Activated T-cell treated with anti-CD3 and anti-CD28 coated beads, Interleukin-2, amount 50 U/mL, for 24 hours (primary cell): ENCODE results near the gene INO80E.
A peak's percentile ranks its signal among the peaks of the same experiment; 100 is the strongest.
"Not testable (repeated sequence)": the region's sequence is repeated elsewhere in the genome, so short reads cannot be mapped to it uniquely, and the experiment has no call there.

ENCODE experiments used
- DNase-seq: peaks from one replicate; pipeline ENCODE4 v3.0.0-alpha.2; 2020
- H3K27ac Mint-ChIP-seq: 2 replicates; pipeline ENCODE4 v1.8.0; 2020; ENCODE audit warnings: mild to moderate bottlenecking, mixed read lengths
- H3K27me3 Mint-ChIP-seq: 2 replicates; pipeline ENCODE4 v1.8.0; 2020; ENCODE audit warnings: mixed read lengths
- H3K36me3 Mint-ChIP-seq: 2 replicates; pipeline ENCODE4 v1.8.0; 2020; ENCODE audit warnings: low read depth, mixed read lengths
- H3K4me1 Mint-ChIP-seq: 2 replicates; pipeline ENCODE4 v1.8.0; 2020; ENCODE audit warnings: low read depth, mixed read lengths
- H3K4me3 Mint-ChIP-seq: 2 replicates; pipeline ENCODE4 v1.8.0; 2020; ENCODE audit warnings: mild to moderate bottlenecking, moderate library complexity, mixed read lengths
- H3K9me3 Mint-ChIP-seq: 2 replicates; pipeline ENCODE4 v1.8.0; 2020; ENCODE audit warnings: mixed read lengths

INO80E gene

DNA sequence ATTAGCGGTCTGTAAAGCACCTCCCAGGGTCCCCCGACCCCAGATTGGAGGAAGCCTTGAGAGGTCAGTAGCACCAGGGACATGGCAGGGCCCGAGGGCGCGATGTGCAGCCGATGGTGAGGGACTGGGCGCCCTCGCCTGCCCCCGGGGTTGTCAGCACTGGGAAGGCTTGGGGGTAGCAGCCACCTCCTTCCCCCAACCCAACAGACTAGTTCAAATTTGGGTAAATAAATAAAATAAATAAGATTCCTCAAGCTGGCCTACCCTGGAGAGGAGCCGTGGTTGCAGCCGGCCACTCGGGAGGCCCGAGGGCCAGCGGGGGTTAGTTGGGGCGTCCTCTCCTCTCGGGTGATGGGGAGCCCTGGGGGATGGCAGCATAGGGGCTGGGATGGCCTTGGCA, 28.4 kb downstream of the INO80E start:
- peaks cover 6% of the 10 kb centered on the region for H3K4me1 Mint-ChIP-seq
- no peak overlapping the region for H3K4me3 Mint-ChIP-seq
- no peaks in the 10 kb centered on the region for H3K36me3 Mint-ChIP-seq
- H3K27ac Mint-ChIP-seq: no peak overlapping the region
- H3K27me3 Mint-ChIP-seq: peaks cover 40% of the 10 kb centered on the region
- DNase-seq: no peak
- H3K9me3 Mint-ChIP-seq: no peaks in the 10 kb centered on the region

- Mint-ChIP-seq H3K27me3 (peaks cover 47% of the 10 kb centered on the region), H3K36me3 (no peaks in the 10 kb centered on the region), H3K4me1 (peaks cover 8% of the 10 kb centered on the region), H3K27ac (no peak overlapping the region), H3K9me3 (no peaks in the 10 kb centered on the region), H3K4me3 (no peak overlapping the region)
- DNase-seq: no peak
Observed at GRCh38 chr16:30025156-30025555, 29.1 kb downstream of the INO80E start.

- Mint-ChIP-seq H3K4me1 (peaks cover 9% of the 10 kb centered on the region), H3K36me3 (no peaks in the 10 kb centered on the region), H3K4me3 (no peak overlapping the region), H3K9me3 (no peaks in the 10 kb centered on the region), H3K27ac (no peak overlapping the region), H3K27me3 (peaks cover 50% of the 10 kb centered on the region)
- no peak for DNase-seq
Observed at GRCh38 chr16:30025574-30025973, 29.5 kb downstream of the INO80E start.

DNA sequence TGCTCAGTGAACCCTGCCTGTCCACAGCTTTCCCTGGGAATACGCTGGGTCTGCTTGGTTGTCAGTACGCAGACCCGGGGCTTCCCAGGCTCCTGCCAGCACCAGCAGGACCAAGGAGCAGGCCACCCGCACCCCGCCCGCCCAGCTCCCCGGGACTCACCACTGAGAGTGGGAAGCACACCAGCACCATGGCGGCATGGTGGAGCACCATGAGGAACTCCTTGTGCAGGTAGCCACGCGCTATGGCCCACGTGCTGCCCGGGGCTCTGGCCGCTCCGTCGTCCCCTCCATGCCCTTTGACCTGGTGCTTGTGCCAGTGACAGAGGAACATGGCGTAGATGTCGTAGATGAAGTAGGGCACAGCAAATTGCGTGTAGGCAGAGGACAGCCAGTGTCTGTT, 30.4 kb downstream of the INO80E start:
- Mint-ChIP-seq H3K27me3 (peaks cover 45% of the 10 kb centered on the region), H3K9me3 (no peaks in the 10 kb centered on the region), H3K27ac (no peak overlapping the region), H3K4me1 (peaks cover 5% of the 10 kb centered on the region), H3K36me3 (no peaks in the 10 kb centered on the region), H3K4me3 (no peak overlapping the region)
- no peak for DNase-seq

DNA sequence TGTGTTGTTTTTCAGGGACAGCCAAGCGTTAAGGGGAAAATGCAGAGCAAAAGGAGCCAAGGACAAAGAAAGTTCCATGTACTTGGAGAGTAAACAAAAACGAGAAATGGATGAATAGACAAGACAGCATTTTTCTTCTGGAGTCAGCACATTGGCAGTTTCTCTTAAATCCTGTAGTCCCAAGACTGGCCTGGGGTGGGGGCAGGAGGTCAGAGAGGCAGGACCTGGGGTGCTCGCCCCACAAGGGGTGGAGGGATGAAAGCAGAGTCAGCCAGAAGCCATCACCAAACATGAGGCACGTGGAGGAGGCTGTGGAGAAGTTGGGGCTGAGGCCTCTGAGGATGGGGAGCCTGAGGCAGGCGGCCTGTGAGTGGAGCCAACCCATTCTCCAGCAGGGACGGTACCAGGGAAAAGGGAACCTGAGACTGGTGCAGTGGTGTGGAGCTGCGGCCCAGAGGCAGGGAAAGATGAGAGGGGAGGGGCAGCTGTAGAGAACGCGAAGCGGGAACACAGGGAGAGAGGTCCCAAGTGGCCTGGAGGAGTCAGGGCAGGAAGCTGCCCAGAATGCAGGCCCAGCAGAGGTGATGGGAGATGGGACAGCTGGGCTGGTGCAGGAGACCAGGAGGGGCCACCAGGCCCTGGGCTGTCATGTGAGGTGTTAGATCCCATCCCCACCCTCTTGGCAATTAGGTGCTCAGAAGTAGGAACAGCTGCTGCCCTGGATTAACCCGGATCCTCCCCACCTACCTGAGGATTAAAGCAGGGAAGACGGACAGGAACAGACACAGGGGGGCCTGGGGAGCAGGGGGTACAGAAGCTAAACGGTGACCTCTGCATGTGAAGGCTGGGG, 31.8 kb downstream of the INO80E start:
- Mint-ChIP-seq H3K36me3 (no peaks in the 10 kb centered on the region), H3K4me3 (no peak overlapping the region), H3K27ac (no peak overlapping the region), H3K4me1 (peaks cover 9% of the 10 kb centered on the region), H3K9me3 (no peaks in the 10 kb centered on the region), H3K27me3 (peaks cover 55% of the 10 kb centered on the region)
- no peak for DNase-seq

DNA sequence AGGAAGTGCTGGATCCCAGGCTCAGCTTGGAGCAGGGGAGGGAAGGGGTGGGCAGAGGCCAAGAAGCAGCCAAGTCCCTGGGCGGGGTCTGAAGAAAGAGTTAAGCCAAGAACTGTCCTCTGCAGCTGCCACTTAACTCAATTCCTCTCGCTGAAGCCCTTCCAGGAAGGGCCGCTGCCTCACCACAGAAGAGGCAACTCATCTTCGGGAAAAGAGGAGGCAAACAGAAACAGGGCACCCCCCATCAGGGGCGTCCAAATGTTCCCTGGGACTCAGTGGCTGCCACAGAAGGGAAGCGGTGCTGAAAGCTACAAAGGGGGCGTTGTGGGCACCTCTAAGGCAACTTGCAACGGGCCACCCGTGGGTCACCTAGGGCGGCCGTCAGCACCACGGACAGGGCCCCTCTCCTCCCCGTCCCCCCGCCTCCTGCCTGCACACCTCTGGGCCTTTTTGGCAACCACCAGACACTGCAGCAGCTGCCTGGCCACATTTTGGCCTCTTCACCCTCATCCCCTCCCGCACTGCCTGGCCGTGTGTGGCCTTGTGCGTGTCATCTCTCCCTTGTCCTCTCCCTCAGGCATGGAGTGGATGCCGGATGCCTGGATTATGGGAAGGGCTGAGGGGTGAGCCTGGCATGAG, 32.5 kb downstream of the INO80E start:
- Mint-ChIP-seq H3K27me3 (peaks cover 60% of the 10 kb centered on the region), H3K9me3 (no peaks in the 10 kb centered on the region), H3K27ac (no peak overlapping the region), H3K4me3 (no peak overlapping the region), H3K4me1 (peaks cover 9% of the 10 kb centered on the region), H3K36me3 (no peaks in the 10 kb centered on the region)
- no peak for DNase-seq

DNA sequence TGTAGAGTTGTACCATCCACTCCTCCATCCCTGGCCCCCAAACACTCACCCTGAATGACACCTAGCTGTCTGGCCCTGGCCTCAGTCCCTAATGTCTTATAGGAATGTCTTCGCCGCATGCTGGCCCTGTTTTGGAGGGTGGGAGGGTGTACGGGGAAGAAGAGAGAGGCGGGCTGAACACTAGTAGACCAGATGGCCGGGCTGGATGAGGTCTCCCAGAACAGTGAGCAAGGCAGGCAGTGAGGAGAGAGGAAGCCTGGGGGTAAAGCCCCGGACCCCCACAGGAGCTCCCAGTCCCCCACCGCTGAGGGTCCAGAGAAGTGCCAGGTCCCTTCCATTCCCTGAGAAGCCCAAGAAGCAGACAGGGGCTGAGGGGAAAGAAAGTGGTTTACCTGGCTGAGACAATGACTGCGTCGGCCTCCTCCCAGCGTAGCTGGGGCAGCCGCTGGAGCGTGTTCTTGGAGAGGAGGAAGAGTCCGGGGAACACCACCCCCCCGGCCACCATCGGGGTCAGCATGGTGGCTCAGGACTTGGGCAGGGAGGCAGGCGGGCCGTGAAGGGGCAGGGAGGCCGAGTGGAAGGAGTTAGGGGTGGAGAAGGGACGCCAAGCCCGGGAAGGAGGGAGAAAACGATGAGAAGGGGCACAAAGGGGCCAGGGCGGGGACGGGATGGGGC, 34.1 kb downstream of the INO80E start:
- no peak for DNase-seq
- no peak overlapping the region for H3K27ac Mint-ChIP-seq
- H3K4me3 Mint-ChIP-seq: no peak overlapping the region
- H3K27me3 Mint-ChIP-seq: peaks cover 62% of the 10 kb centered on the region
- no peaks in the 10 kb centered on the region for H3K9me3 Mint-ChIP-seq
- no peaks in the 10 kb centered on the region for H3K36me3 Mint-ChIP-seq
- H3K4me1 Mint-ChIP-seq: peaks cover 9% of the 10 kb centered on the region

GRCh38 chr16:30030841-30031413, 34.9 kb downstream of the INO80E start, which contains the start of gene TLCD3B:
Gene TLCD3B (minus strand): TSS chr16:30031271. CDS start chr16:30030527, 744 bp downstream.
- no peaks in the 10 kb centered on the region for H3K9me3 Mint-ChIP-seq
- no peak for DNase-seq
- peaks cover 62% of the 10 kb centered on the region for H3K27me3 Mint-ChIP-seq
- H3K4me3 Mint-ChIP-seq: no peak within 1 kb of the TSS
- H3K4me1 Mint-ChIP-seq: peaks cover 9% of the 10 kb centered on the region
- H3K27ac Mint-ChIP-seq: no peak within 1 kb of the TSS
- H3K36me3 Mint-ChIP-seq: no peaks in the 10 kb centered on the region

- Mint-ChIP-seq H3K4me3 (no peak overlapping the region), H3K27ac (no peak overlapping the region), H3K36me3 (no peaks in the 10 kb centered on the region), H3K4me1 (peaks cover 9% of the 10 kb centered on the region), H3K9me3 (no peaks in the 10 kb centered on the region), H3K27me3 (peaks cover 61% of the 10 kb centered on the region)
- no peak for DNase-seq
Observed at GRCh38 chr16:30031477-30031918, 35.5 kb downstream of the INO80E start.

- Mint-ChIP-seq H3K4me1 (peaks cover 9% of the 10 kb centered on the region), H3K27ac (no peak overlapping the region), H3K4me3 (no peak overlapping the region), H3K36me3 (no peaks in the 10 kb centered on the region), H3K27me3 (peaks cover 53% of the 10 kb centered on the region), H3K9me3 (no peaks in the 10 kb centered on the region)
- DNase-seq: peak; percentile 71
Observed at GRCh38 chr16:30032083-30032819, 36.2 kb downstream of the INO80E start.

GRCh38 chr16:30033270-30033669, 37.2 kb downstream of the INO80E start:
- no peak overlapping the region for H3K27ac Mint-ChIP-seq
- H3K4me3 Mint-ChIP-seq: no peak overlapping the region
- peaks cover 9% of the 10 kb centered on the region for H3K4me1 Mint-ChIP-seq
- H3K27me3 Mint-ChIP-seq: peaks cover 43% of the 10 kb centered on the region
- no peaks in the 10 kb centered on the region for H3K36me3 Mint-ChIP-seq
- H3K9me3 Mint-ChIP-seq: no peaks in the 10 kb centered on the region
- DNase-seq: no peak

DNA sequence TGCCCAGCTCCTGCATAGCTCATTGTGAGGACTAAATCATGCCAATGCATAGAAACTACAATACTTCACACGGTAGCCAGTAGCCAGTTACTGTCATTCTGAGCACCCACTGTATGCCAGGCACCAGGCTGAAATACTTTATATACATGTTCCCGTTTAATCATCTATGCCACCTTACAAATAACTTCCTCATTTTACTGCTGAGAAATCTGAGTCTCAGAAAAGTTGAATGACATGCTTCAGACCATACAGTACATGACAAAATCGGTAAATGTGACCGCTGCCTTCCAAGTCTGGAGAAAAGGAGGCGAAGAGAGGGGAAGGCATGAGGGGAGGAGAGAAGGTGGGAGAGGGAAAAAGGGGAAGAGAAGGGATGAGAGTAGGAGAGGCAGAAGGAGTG, 44.2 kb downstream of the INO80E start:
- Mint-ChIP-seq H3K4me1 (no peaks in the 10 kb centered on the region), H3K9me3 (no peaks in the 10 kb centered on the region), H3K27ac (no peak overlapping the region), H3K27me3 (peaks cover 5% of the 10 kb centered on the region), H3K4me3 (no peak overlapping the region), H3K36me3 (no peaks in the 10 kb centered on the region)
- no peak for DNase-seq

DNA sequence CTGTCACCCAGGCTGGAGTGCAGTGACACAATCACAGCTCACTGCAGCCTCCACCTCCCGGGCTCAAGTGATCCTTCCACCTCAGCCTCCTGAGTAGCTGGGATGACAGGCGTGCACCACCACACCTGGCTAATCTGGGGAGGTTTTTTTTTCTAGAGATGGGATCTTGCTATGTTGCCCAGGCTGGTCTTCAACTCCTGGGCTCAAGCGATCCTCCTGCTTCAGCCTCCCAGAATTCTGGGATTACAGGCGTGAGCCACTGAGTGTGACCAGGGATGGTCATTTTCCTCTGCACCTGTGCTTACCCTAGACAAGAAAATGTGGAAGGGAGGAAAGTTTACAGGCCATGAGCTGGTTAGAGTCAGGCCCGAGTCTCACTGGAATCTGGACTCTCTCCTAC, 44.6 kb downstream of the INO80E start:
- H3K36me3 Mint-ChIP-seq, H3K4me1 Mint-ChIP-seq, H3K27ac Mint-ChIP-seq, H3K27me3 Mint-ChIP-seq, H3K9me3 Mint-ChIP-seq, DNase-seq, H3K4me3 Mint-ChIP-seq: not testable (repeated sequence)

- Mint-ChIP-seq H3K4me3 (no peak overlapping the region), H3K4me1 (no peaks in the 10 kb centered on the region), H3K27me3 (peaks cover 5% of the 10 kb centered on the region), H3K27ac (no peak overlapping the region), H3K36me3 (no peaks in the 10 kb centered on the region), H3K9me3 (no peaks in the 10 kb centered on the region)
- DNase-seq: no peak
Observed at GRCh38 chr16:30041841-30042240, 45.8 kb downstream of the INO80E start.
